Fibroblast of peridontal ligament (primary cell): ENCODE data around the gene MAPK4.

Source experiments
- DNase-seq: peaks from one replicate; pipeline ENCODE4 v3.0.0-alpha.2; 2010; ENCODE audit errors: extremely low read depth

The MAPK4 gene

DNA sequence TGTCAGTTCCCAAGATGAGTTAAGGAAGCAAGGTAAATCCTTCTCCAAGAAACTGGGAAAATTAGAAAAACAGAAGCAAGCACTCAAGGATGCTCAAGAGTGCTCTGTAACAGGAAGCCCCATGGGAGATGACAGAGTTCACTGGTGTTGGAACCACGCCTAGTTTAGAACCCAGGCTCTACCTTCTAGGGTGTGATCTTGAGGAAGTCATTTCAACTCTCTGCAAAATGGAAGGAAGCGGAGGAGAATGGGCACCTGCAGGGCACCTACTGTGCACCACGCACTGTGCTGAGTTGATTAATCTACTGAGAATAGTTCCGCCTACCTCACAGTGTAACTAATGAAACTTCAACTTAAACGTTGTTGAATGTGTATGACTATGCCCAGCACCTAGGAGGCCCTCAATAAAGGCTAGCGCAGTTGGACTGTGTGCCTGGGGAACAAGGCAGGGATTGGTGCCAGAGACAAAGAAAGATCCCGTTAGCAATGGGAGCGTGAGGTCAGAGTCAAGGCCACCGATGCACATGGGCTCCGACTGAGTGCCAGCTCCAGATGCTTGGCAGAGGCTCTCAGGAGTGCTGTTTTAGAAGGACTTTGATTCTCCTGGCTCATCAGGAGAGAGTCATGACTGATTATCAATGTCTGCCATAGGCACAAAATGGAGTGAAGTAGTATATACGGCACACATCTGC is 93.7 kb downstream of the MAPK4 start:
- no peak for DNase-seq

- no peak for DNase-seq
These were observed 94.3 kb downstream of the MAPK4 start for GRCh38 chr18:50654211-50654610.

DNA sequence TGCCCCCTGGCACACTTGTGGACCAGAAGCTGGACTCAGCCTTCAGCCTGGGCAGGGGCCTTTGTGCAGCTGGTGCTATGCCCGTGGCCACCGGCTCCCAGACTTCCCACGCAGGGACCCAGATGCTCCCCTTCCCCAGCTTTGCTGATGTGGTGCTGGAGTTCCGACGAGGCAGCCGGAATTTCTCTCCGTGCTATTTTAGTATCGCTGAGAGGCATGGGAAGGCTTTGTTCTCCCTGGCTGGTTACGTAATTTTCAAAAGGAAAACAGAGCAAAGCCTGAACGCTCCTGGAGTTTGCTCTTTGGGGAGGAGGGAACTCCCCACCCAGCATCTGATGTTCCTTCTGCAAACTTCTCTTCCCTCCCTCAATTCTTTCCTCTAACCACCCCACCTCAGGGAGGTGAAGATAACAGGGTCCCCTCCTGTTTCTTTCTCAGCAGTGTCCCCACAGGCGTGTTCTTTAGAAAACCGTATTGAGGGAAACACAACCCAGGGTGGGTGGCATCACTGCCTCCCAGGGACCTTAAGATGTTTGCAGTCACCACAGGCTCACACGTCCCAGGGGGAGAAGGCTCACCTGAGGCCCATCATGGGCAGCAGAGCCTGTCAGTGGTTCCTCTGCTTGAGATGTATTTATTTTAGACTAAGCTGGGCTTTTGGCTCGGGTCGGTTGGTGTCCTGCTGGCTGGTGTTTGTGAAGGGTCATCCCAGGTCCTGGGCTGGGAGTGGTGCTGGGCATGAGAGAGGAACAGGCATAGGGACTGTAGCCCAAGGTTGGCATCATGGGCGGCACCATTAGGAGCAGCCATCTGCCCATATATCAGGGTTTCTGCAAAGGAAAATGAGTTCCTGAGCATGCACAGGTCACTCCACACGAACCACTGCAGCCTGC is 95.0 kb downstream of the MAPK4 start:
- no peak for DNase-seq

DNA sequence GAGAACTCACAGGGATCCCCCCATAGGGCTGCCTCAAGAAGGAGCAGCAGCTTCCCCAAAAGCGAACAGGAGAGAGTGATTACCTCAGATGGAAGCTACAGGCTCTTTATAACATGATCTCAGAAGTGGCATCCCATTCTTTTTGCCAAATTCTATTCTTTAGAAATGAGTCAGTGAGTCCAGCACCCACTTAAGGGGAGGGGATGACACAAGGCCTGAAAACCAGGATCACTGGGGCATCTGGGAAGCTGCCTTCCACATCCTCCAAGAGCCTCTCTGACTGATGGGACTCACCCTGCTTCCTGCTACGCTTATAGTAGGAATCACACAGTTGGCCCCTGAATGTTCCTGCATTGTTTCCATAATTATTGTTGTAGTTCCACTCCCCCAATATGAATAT is 96.5 kb downstream of the MAPK4 start:
- DNase-seq, result no peak

- no peak for DNase-seq
These were observed 97.1 kb downstream of the MAPK4 start for GRCh38 chr18:50656841-50657470.

GRCh38 chr18:50658601-50659000 is 98.7 kb downstream of the MAPK4 start:
- DNase-seq, result no peak

GRCh38 chr18:50659091-50660003 is 99.5 kb downstream of the MAPK4 start:
- DNase-seq, result no peak

GRCh38 chr18:50661013-50661412 is 101.1 kb downstream of the MAPK4 start:
- no peak for DNase-seq

DNA sequence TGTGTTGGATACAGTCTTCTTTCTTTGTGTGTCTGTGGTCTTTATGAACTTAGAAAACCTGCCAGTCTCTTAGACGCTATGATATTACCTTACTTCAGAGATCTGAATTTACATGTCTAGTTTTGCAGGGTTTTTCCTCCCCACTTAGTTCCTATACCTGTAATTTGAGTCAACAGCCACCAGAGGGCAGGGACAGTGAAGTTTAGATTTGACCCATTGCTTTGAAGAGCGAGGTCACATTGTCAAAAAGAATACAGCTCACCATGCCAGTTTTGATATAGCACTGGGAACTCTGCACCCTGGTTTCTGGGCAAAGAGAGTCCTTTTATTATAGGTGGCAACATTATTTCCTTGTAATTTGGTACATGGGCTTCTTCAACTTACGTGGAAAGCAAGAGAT is 102.3 kb downstream of the MAPK4 start:
- DNase-seq, result no peak

GRCh38 chr18:50662775-50663383 is 103.0 kb downstream of the MAPK4 start:
- DNase-seq, result no peak

- no peak for DNase-seq
These were observed 103.9 kb downstream of the MAPK4 start for GRCh38 chr18:50663626-50664441.

GRCh38 chr18:50665015-50665414 is 105.1 kb downstream of the MAPK4 start:
- DNase-seq, result no peak

DNA sequence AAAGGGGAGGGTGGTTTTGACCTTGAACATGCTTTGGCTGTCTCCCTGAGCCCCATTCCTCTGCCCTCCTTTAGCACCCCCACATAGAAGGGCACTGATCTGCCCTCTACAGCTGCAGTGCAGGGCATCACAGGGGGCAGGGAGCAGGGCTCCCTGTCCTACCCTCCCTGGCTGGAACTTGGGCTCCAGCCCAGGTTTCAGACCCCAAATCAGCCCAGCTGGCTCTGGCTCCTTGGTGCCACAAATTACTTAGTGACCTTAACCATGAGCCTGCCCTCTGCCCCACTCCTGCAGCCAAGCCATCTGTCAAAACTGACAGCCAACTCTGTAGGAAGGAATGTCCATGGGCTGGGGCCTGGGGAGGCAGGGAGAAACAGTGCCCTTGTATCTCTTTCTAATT is 105.6 kb downstream of the MAPK4 start:
- no peak for DNase-seq

DNA sequence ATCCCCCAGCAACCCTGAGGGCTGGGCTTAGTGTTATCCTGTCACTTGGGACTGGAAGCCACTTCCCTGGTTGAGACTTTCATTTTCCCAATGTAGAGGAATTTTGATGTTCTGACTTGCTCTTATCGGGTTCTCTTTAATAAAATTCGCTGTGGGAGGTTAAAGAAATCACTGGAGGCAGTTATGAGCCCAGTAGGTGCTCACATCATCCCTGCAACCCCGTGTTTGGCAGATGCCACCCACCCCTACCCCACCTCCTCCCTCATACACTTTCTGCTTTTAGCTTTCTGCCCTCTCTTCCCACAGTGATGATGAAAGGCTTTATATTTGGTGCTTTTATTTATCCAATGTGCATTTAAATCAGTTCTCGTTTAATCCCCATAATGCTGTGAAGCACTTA is 106.6 kb downstream of the MAPK4 start:
- no peak for DNase-seq

DNA sequence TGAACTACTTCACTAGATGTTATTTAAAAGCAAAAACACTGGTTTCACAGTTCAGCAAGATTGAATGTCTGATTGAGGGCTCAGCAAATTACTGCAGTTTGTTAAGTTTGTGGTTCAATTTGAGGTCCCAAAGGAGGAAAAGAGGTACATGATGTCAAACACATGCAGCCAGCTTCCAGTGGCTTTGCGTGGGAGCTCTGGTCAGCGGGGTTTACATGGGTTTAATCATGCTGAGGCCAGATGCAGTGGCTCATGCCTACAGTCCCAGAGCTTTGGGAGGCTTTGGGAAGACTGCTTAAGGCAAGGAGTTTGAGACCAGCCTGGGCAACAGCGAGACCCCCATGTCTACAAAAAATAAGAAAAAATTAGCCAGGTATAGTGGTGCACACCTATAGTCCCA is 111.5 kb downstream of the MAPK4 start:
- DNase-seq, result no peak

GRCh38 chr18:50674307-50674980 is 114.6 kb downstream of the MAPK4 start:
- DNase-seq, result no peak

- no peak for DNase-seq
These were observed 115.2 kb downstream of the MAPK4 start for GRCh38 chr18:50675043-50675442.

GRCh38 chr18:50678651-50679050 is 118.8 kb downstream of the MAPK4 start:
- no peak for DNase-seq

DNA sequence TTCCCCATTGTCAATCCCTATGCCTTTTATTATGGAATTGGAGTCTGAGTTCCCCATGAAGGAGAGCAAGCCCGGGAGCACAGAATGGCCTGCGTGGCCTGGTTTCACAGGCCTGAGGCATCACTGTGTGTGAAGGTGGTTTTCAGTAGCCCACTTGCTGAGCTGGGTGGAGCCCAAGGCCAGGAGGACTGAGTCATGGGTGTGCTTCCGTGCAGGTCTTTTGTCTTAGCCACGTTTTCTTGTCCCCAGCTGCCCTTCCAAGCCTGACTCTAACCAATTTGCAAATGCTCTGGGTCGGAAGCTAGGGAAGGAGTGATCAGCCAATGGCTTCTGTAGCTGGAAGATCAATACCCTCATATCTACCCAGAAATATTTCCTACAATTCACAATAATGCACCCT is 119.2 kb downstream of the MAPK4 start:
- no peak for DNase-seq

DNA sequence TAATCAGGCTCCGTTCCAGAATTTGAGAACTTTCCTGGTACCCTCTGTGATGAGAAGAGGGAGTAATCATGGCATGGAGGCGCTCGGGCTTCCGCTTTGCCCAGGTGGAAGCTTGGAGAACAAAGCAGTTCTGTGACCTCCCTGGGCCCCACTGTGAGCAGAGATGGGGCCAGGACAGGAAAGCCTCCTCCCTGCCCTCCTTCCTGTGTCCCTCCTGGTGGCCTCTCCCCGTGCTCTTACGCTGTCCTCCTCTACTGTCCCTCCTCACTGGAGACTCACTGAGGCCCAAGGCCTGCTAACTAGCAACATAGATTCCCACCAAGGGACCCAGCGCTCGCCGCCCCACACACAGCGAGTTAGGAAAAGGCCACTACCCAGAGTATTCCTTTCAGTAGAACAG is 119.8 kb downstream of the MAPK4 start:
- DNase-seq, result no peak
